Erythroblast (primary cell): ENCODE results near the gene OLFM1.

Source experiments
- GATA1 ChIP-seq: IDR thresholded peaks from 2 replicates; pipeline ENCODE4 v1.6.1; 2011; ENCODE audit warnings: low read depth, mild to moderate bottlenecking, control low read depth, low read length, moderate library complexity
- POLR2A ChIP-seq: IDR thresholded peaks from 2 replicates; pipeline ENCODE4 v1.6.1; 2011; ENCODE audit warnings: mild to moderate bottlenecking, low read length

DNA sequence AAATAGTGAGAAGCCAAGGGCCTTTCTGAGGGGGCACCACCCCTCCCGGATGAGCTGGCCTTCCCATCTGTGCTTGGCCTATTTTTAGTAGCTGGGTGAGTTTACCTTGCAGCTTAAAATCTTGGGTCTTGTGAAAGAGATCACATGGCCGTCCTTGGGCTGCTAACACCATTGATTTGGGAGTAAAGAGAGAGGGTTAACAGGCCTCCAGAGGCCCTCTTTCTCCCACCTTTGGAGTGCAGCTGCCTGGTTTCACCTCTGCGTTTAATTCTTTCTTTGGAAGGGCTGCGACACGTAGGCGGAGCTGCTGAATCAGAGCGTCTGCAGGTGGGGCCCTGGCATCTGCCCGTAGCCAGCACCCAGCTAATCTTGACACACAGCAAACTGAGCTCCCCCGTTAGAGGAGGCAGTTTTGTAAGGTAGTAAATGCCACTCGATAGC lies 12.8 kb downstream of the OLFM1 start:
- TF ChIP-seq POLR2A (no peak), GATA1 (no peak)
